H9 (cell line): ENCODE measurements around the gene PDXDC1. TPM values are rescaled to one million over a fixed set of nuclear protein-coding genes. Genes with fewer than 3 reads are reported as not detected.
"Not testable (repeated sequence)": the region's sequence is repeated elsewhere in the genome, so short reads cannot be mapped to it uniquely, and the experiment has no call there.

ENCODE experiments used
- DNase-seq: peaks from one replicate; pipeline ENCODE4 v3.0.0-alpha.2; 2017
- H2AFZ ChIP-seq: one replicate; pipeline ENCODE4 v1.6.1; 2013; ENCODE audit warnings: mild to moderate bottlenecking, low read length, control low read depth, moderate library complexity
- H2AK5ac ChIP-seq: 2 replicates; pipeline ENCODE4 v1.6.1; 2013; ENCODE audit warnings: low read length, control low read depth, mixed read lengths; ENCODE audit not compliant: insufficient read length
- H2BK120ac ChIP-seq: one replicate; pipeline ENCODE4 v1.6.1; 2013; ENCODE audit warnings: low read depth, mild to moderate bottlenecking, low read length, control low read depth, inconsistent platforms; ENCODE audit not compliant: poor library complexity, severe bottlenecking
- H2BK12ac ChIP-seq: 2 replicates; pipeline ENCODE4 v1.6.1; 2013; ENCODE audit warnings: low read length, control low read depth, mixed read lengths, low read depth; ENCODE audit not compliant: insufficient read length
- H2BK15ac ChIP-seq: 2 replicates; pipeline ENCODE4 v1.6.1; 2013; ENCODE audit warnings: low read depth, low read length, control low read depth
- H2BK20ac ChIP-seq: one replicate; pipeline ENCODE4 v1.6.1; 2013; ENCODE audit warnings: low read depth, mild to moderate bottlenecking, low read length, control low read depth, inconsistent platforms; ENCODE audit not compliant: poor library complexity, severe bottlenecking
- H2BK5ac ChIP-seq: 2 replicates; pipeline ENCODE4 v1.6.1; 2013; ENCODE audit warnings: low read length, control low read depth, mixed read lengths; ENCODE audit not compliant: insufficient read length
- H3K14ac ChIP-seq: 2 replicates; pipeline ENCODE4 v1.6.1; 2013; ENCODE audit warnings: low read length, control low read depth; ENCODE audit not compliant: insufficient read depth
- H3K18ac ChIP-seq: 2 replicates; pipeline ENCODE4 v1.6.1; 2013; ENCODE audit warnings: low read depth, mild to moderate bottlenecking, mixed read lengths, low read length, control low read depth; ENCODE audit not compliant: insufficient read length
- H3K23ac ChIP-seq: 2 replicates; pipeline ENCODE4 v1.6.1; 2013; ENCODE audit warnings: low read length, control low read depth, mixed read lengths, low read depth; ENCODE audit not compliant: insufficient read length
- H3K23me2 ChIP-seq: 2 replicates; pipeline ENCODE4 v1.6.1; 2013; ENCODE audit warnings: low read depth, mild to moderate bottlenecking, mixed read lengths, low read length, control low read depth; ENCODE audit not compliant: insufficient read length, poor library complexity, severe bottlenecking
- H3K27ac ChIP-seq: 2 replicates; pipeline ENCODE4 v1.5.1; 2013; ENCODE audit warnings: low read length, control low read depth, mixed read lengths, low read depth; ENCODE audit not compliant: insufficient read length
- H3K27me3 ChIP-seq: 2 replicates; pipeline ENCODE4 v1.6.1; 2013; ENCODE audit warnings: low read length, control low read depth, inconsistent platforms; ENCODE audit not compliant: insufficient read depth
- H3K4ac ChIP-seq: 2 replicates; pipeline ENCODE4 v1.6.1; 2013; ENCODE audit warnings: low read depth, mild to moderate bottlenecking, control low read depth, inconsistent platforms, low read length, moderate library complexity
- H3K4me1 ChIP-seq: 2 replicates; pipeline ENCODE4 v1.6.1; 2013; ENCODE audit warnings: low read length, control low read depth, inconsistent platforms; ENCODE audit not compliant: insufficient read depth
- H3K4me2 ChIP-seq: 2 replicates; pipeline ENCODE4 v1.6.1; 2013; ENCODE audit warnings: low read length, control low read depth, mixed read lengths; ENCODE audit not compliant: insufficient read length, insufficient read depth
- H3K56ac ChIP-seq: 2 replicates; pipeline ENCODE4 v1.6.1; 2013; ENCODE audit warnings: low read depth, mild to moderate bottlenecking, mixed read lengths, low read length, control low read depth; ENCODE audit not compliant: insufficient read length
- H3K79me1 ChIP-seq: 2 replicates; pipeline ENCODE4 v1.6.1; 2013; ENCODE audit warnings: low read depth, mild to moderate bottlenecking, moderate library complexity, low read length, control low read depth, inconsistent platforms; ENCODE audit not compliant: insufficient read depth, poor library complexity, severe bottlenecking
- H3K79me2 ChIP-seq: 2 replicates; pipeline ENCODE4 v1.6.1; 2013; ENCODE audit warnings: low read length, control low read depth, inconsistent platforms; ENCODE audit not compliant: insufficient read depth
- H3K9ac ChIP-seq: 2 replicates; pipeline ENCODE4 v1.6.1; 2013; ENCODE audit warnings: low read length, control low read depth, mixed read lengths; ENCODE audit not compliant: insufficient read length; ENCODE audit errors: extremely low read depth
- H3K9me3 ChIP-seq: one replicate; pipeline ENCODE4 v1.6.1; 2013; ENCODE audit warnings: low read depth, low read length, inconsistent platforms; ENCODE audit not compliant: control insufficient read depth
- H3T11ph ChIP-seq: one replicate; pipeline ENCODE4 v1.6.1; 2013; ENCODE audit warnings: mild to moderate bottlenecking, low read length, control low read depth, inconsistent platforms
- H4K20me1 ChIP-seq: one replicate; pipeline ENCODE4 v1.6.1; 2013; ENCODE audit not compliant: control insufficient read depth, insufficient read length, insufficient read depth
- H4K5ac ChIP-seq: 2 replicates; pipeline ENCODE4 v1.6.1; 2013; ENCODE audit warnings: low read depth, mild to moderate bottlenecking, mixed read lengths, low read length, control low read depth; ENCODE audit not compliant: insufficient read length
- H4K8ac ChIP-seq: replicated peaks from 2 replicates; pipeline ENCODE4 v1.6.1; 2013; ENCODE audit warnings: low read length, control low read depth, mixed read lengths, low read depth; ENCODE audit not compliant: insufficient read length
- H4K91ac ChIP-seq: 2 replicates; pipeline ENCODE4 v1.6.1; 2013; ENCODE audit warnings: low read depth, mild to moderate bottlenecking, moderate library complexity, mixed read lengths, low read length, control low read depth; ENCODE audit not compliant: insufficient read length
- H3K27ac Mint-ChIP-seq, 3 experiments: 2 replicates in 2 of 3; 3 replicates in 1 of 3; pipeline ENCODE4 v1.8.0; 2020 to 2021; ENCODE audit warnings: mixed read lengths in 3 of 3, mild to moderate bottlenecking in 1 of 3, moderate library complexity in 1 of 3
- H3K27me3 Mint-ChIP-seq: 2 replicates; pipeline ENCODE4 v1.8.0; 2021; ENCODE audit warnings: low read depth, mild to moderate bottlenecking, moderate library complexity, mixed read lengths
- H3K36me3 Mint-ChIP-seq, 3 experiments: 2 replicates in 2 of 3; 3 replicates in 1 of 3; pipeline ENCODE4 v1.8.0; 2020 to 2021; ENCODE audit warnings: low read depth in 3 of 3, mixed read lengths in 3 of 3; ENCODE audit not compliant: insufficient read depth in 1 of 3
- H3K4me1 Mint-ChIP-seq, 2 experiments: 2 replicates each; pipeline ENCODE4 v1.8.0; 2020; ENCODE audit warnings: mixed read lengths in 2 of 2
- H3K4me3 Mint-ChIP-seq, 2 experiments: 2 replicates in 1 of 2; 3 replicates in 1 of 2; pipeline ENCODE4 v1.8.0; 2020 to 2021; ENCODE audit warnings: mild to moderate bottlenecking in 2 of 2, mixed read lengths in 2 of 2, moderate library complexity in 1 of 2
- H3K9me3 Mint-ChIP-seq, 2 experiments: 2 replicates in 1 of 2; 3 replicates in 1 of 2; pipeline ENCODE4 v1.8.0; 2020; ENCODE audit warnings: mild to moderate bottlenecking in 2 of 2, mixed read lengths in 2 of 2, moderate library complexity in 1 of 2
- WGBS: extraction: QIAGEN DNeasy Blood & Tissue Kit; methylation state at CpG from one replicate; pipeline ENCODE4 v1.1.7; 2013; ENCODE audit warnings: missing lambda C conversion rate, low lambda C conversion rate, mixed read lengths; ENCODE audit not compliant: insufficient read length; ENCODE audit errors: extremely low coverage; 5-methylcytosine and 5-hydroxymethylcytosine counted together
- total RNA-seq: library from RNA; stranded (reverse); gene quantifications from 2 replicates; pipeline ENCODE4 v1.2.1, GENCODE V29; 2021

Gene PDXDC1
- total RNA-seq, 1 experiment from 2014 or later: 112 TPM

DNA sequence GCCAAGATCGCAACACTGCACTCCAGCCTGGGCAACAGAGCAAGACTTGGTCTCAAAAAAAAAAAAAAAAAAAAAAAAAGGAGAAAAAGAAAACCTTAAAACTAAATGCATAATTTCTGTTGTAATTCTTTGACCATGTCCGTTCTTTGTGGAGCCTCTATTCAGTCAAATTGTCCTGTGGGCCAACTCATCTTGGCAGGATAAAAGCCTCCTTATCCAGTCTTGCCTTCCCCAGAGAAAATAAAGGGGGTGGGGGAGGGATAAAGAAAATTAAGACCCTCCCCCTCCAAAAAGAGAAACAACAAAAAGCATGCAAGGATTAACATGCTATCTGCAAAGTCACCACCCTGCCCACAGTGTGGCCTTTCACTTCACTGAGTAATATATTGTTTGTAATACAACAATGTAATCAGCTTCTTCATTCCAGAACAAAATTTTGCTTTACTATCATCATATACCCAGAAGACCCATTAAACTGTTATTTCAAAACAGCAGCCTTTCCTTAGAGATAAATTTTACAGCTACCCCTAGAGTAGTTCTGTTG is 124.6 kb downstream of the PDXDC1 start:
- not testable (repeated sequence) for H4K91ac ChIP-seq, H3K23ac ChIP-seq, H4K8ac ChIP-seq, H3K27me3 ChIP-seq, H3K4me1 ChIP-seq, H2AFZ ChIP-seq, H3K18ac ChIP-seq, H4K5ac ChIP-seq, H3K9me3 ChIP-seq, H3K79me1 ChIP-seq, H3K4ac ChIP-seq, H4K20me1 ChIP-seq, H3K4me1 Mint-ChIP-seq, H3K27me3 Mint-ChIP-seq, H3K27ac ChIP-seq, H3K9ac ChIP-seq, H3K4me3 Mint-ChIP-seq, H3K56ac ChIP-seq, H3K4me2 ChIP-seq, H2BK12ac ChIP-seq, H2BK5ac ChIP-seq, DNase-seq, H2BK120ac ChIP-seq, H2BK15ac ChIP-seq, H3T11ph ChIP-seq, H3K27ac Mint-ChIP-seq, H3K9me3 Mint-ChIP-seq, H3K79me2 ChIP-seq, H3K23me2 ChIP-seq, H3K14ac ChIP-seq, H3K36me3 Mint-ChIP-seq, H2AK5ac ChIP-seq, H2BK20ac ChIP-seq
- no CpG with 5 or more reads among the region's 2 CpGs for WGBS

DNA sequence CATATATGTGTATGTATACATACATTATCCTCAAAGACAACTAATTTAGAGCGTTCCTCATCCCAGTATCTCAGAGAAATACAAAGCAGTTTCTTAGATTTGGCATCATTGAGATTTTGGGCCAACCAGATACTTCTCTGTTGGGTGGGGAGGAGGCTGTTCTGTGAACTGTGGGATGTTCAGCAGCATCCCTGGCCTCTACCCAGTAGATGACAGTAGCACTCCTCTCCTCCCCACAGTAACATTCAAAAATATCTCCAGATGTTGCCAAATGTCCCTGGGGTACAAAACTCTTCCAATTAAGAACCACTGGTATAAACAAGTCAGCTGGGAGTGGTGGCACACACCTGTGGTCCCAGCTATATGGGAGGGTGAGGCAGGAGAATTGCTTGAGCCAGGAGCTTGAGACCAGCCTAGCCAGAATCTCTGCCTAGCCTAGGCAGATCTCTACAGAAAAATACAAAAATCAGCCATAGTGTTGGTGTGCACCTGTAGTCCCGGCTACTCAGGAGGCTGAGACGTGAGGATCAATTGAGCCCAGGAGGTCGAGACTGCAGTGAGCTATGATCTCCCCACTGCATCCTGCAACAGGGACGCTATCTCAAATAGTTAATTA is 125.7 kb downstream of the PDXDC1 start:
- H3K9ac ChIP-seq, H3K4ac ChIP-seq, H3K27ac Mint-ChIP-seq, H4K8ac ChIP-seq, H3K36me3 Mint-ChIP-seq, H2AK5ac ChIP-seq, H4K20me1 ChIP-seq, H3K4me1 ChIP-seq, H2BK15ac ChIP-seq, H3K9me3 ChIP-seq, H2BK120ac ChIP-seq, H2BK12ac ChIP-seq, H3K4me2 ChIP-seq, H3K9me3 Mint-ChIP-seq, H2AFZ ChIP-seq, H3K18ac ChIP-seq, H3K23ac ChIP-seq, H2BK5ac ChIP-seq, H4K5ac ChIP-seq, H3K14ac ChIP-seq, H3K27ac ChIP-seq, H3K4me1 Mint-ChIP-seq, H3K56ac ChIP-seq, H3K23me2 ChIP-seq, H4K91ac ChIP-seq, H3K4me3 Mint-ChIP-seq, H3K27me3 ChIP-seq, H3K27me3 Mint-ChIP-seq, H3K79me1 ChIP-seq, H3T11ph ChIP-seq, H3K79me2 ChIP-seq, DNase-seq, H2BK20ac ChIP-seq: not testable (repeated sequence)
- WGBS: no CpG with 5 or more reads among the region's 5 CpGs
